AG04450 (cell line): ENCODE results near the gene MEIS2. TPM values are rescaled to one million over a fixed set of nuclear protein-coding genes. Genes with fewer than 3 reads are reported as not detected.

ENCODE experiments used
- CTCF ChIA-PET: fragments of 300-600, 350-600 bp; formaldehyde crosslinking; extraction: SDS; loops from one replicate; lab custom pipeline; 2022; ENCODE audit warnings: antibody characterized with exemption, inconsistent platforms; lab: Charles Lee
- POLR2A ChIA-PET: fragments of 350-600 bp; formaldehyde crosslinking; extraction: SDS; loops from one replicate; lab custom pipeline; 2021; ENCODE audit warnings: antibody characterized with exemption, inconsistent platforms; lab: Yijun Ruan, JAX
- DNase-seq: peaks from one replicate; pipeline ENCODE4 v3.0.0-alpha.2; 2011; ENCODE audit warnings: low read depth, low spot score
- H3K27ac ChIP-seq: one replicate; pipeline ENCODE4 v1.5.1; 2012; ENCODE audit warnings: low read depth, low read length, control low read depth
- H3K27me3 ChIP-seq: one replicate; pipeline ENCODE4 v1.6.0; 2012; ENCODE audit warnings: low read length; ENCODE audit not compliant: control insufficient read depth, insufficient read depth
- H3K4me3 ChIP-seq: 2 replicates; pipeline ENCODE4 v1.5.1; 2011; ENCODE audit warnings: mild to moderate bottlenecking, low read depth, low read length, control low read depth
- H3K9me3 ChIP-seq: 2 replicates; pipeline ENCODE4 v1.5.1; 2012; ENCODE audit warnings: low read length; ENCODE audit not compliant: control insufficient read depth, insufficient read depth
- polyA plus RNA-seq: library from polyadenylated mRNA; depleted of rRNA; stranded (reverse); fragments of >200 nt; gene quantifications from 2 replicates; pipeline ENCODE4 v1.2.3, GENCODE V29; 2011
- TF ChIP-seq, protein P1 (sequence below): IDR thresholded peaks from 2 replicates; pipeline ENCODE4 v1.5.1; 2011; ENCODE audit warnings: low read depth, low read length, control low read depth, inconsistent platforms

MEIS2 gene
- polyA plus RNA-seq, 1 experiment, result 31.7 TPM

DNA sequence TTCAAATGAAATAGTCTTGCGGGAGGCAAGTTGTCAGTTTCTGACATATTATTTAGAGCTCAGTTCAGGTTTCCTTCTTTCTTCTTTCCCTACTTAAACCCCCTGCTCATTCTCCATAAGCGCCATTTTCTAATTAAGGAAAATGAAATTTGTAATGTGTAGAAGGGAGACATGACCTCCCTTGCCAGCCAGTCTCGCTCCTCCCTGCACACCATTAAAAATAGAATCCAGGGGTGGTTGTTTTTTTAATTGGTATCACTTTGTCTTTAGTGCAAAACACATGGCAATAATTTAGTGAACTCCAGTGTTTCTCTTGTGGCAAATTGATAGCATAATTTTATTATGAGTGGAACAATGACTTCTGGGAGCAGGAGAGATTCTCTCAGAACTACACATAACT, 160.1 kb downstream of the MEIS2 start:
- TF ChIP-seq, protein P1, sequence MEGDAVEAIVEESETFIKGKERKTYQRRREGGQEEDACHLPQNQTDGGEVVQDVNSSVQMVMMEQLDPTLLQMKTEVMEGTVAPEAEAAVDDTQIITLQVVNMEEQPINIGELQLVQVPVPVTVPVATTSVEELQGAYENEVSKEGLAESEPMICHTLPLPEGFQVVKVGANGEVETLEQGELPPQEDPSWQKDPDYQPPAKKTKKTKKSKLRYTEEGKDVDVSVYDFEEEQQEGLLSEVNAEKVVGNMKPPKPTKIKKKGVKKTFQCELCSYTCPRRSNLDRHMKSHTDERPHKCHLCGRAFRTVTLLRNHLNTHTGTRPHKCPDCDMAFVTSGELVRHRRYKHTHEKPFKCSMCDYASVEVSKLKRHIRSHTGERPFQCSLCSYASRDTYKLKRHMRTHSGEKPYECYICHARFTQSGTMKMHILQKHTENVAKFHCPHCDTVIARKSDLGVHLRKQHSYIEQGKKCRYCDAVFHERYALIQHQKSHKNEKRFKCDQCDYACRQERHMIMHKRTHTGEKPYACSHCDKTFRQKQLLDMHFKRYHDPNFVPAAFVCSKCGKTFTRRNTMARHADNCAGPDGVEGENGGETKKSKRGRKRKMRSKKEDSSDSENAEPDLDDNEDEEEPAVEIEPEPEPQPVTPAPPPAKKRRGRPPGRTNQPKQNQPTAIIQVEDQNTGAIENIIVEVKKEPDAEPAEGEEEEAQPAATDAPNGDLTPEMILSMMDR, result no peak
- Histone ChIP-seq H3K27ac (no peak overlapping the region), H3K4me3 (no peak overlapping the region), H3K9me3 (no peaks in the 10 kb centered on the region), H3K27me3 (no peaks in the 10 kb centered on the region)
- ChIA-PET POLR2A (no interaction called here), CTCF (no interaction called here)
- no peak for DNase-seq

DNA sequence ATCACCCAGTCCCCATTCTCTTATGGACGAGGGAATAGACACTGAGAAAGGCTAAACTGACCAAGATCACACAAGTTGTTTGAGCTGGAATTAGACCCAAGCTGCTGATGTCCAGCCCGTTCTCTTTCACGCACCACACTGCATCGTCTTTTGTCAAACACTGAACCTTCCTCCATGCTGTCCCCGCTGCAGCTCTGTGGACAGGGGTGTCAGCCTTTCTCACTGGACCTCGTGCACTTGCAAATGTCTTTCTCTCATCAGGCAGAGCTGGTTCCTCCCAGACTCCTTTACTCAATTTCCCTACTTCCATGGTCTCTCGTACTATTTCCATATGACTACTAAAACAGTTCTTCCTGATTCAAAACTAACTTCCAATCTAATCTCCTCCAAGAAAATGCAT, 161.6 kb downstream of the MEIS2 start:
- H3K27me3 ChIP-seq, result no peaks in the 10 kb centered on the region
- DNase-seq, result no peak
- CTCF ChIA-PET, result no interaction called here
- TF ChIP-seq, protein P1, result no peak
- no peaks in the 10 kb centered on the region for H3K9me3 ChIP-seq
- no peak overlapping the region for H3K4me3 ChIP-seq
- H3K27ac ChIP-seq, result no peak overlapping the region
- POLR2A ChIA-PET, result no interaction called here

DNA sequence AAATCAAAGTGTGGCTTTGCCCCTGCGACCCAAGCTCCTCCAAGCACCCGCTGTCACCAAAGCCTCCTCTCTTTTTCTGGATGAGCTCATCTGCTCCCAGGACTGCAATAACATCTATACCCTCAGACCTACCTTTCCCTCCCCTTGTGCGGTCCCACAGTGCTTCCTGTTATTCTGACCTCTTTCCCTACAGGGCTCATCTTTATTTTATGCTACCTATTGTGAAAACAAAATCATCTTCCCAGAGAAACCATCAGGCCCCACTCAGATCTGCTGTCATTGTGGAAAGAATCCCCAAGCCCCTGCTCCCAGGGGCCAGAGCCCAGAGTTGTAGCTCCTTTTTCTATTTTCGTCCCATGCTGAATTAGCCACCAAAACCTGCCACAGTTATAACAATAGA, 162.2 kb downstream of the MEIS2 start:
- Histone ChIP-seq H3K27ac (no peak overlapping the region), H3K4me3 (no peak overlapping the region), H3K9me3 (no peaks in the 10 kb centered on the region), H3K27me3 (no peaks in the 10 kb centered on the region)
- TF ChIP-seq, protein P1, result no peak
- ChIA-PET POLR2A (no interaction called here), CTCF (interaction anchor here (1.0 kb wide), 1 partner anchor 8 kb away, joined by 3 read pairs; no protein-coding TSS in a partner anchor)
- DNase-seq, result no peak

DNA sequence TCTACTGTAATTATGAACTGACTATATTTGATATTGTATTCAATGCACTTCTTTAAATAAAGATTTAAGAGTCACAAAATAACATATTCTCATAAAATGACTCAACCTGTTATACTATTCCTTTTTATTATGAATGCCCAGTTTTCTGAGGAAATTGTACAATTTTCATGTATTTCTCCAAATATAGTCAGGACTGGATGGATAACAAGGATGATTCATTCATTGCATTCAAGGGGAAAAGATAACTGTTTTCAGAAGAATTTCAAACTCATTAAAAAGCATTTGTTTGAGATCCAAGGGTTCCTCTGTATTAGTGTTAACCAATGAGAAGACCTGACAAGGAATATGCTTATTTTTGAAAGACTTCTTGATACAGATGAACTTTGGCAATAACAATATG, 163.7 kb downstream of the MEIS2 start:
- H3K9me3 ChIP-seq, result no peaks in the 10 kb centered on the region
- CTCF ChIA-PET, result no interaction called here
- POLR2A ChIA-PET, result no interaction called here
- DNase-seq, result no peak
- TF ChIP-seq, protein P1, result no peak
- H3K27me3 ChIP-seq, result no peaks in the 10 kb centered on the region
- H3K27ac ChIP-seq, result no peak overlapping the region
- H3K4me3 ChIP-seq, result no peak overlapping the region

DNA sequence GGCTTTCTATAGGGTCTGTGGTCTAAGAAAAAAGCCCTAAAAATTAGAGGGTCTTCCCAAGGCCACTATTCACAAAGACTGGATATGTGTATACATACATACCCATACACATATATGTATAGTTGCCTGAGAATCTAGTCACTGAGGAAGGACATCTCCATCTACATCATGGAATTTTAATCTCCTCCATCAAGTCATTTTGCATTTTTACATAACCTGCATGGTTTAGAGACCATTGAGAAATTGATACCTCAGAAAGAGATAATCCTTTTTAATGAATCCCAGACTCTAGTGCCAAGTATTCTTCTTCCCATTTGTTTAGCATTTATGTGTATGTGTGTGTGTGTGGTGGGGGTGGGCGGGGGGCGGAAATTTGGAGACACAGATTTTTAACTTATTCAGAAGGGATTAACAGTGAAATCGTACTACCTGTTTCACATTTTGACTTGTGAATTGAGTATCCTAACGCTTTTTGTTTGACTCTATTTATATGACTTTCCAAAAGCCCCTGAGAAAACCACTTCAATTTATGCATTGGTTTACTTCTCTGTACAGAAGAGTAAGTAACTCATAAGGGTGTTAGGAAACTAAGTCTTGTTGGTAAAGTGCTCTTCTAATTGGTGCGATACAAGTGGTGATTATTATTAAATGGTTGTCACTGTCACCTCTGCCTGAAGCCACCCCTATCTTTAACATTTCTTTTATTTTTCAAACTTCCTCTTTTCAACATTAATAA, 166.9 kb downstream of the MEIS2 start:
- H3K27ac ChIP-seq, result no peak overlapping the region
- H3K4me3 ChIP-seq, result no peak overlapping the region
- CTCF ChIA-PET, result no interaction called here
- TF ChIP-seq, protein P1, result no peak
- POLR2A ChIA-PET, result no interaction called here
- H3K27me3 ChIP-seq, result no peaks in the 10 kb centered on the region
- no peak for DNase-seq
- no peaks in the 10 kb centered on the region for H3K9me3 ChIP-seq
